Testis (tissue), 3 donors: Measurements from ENCODE around the gene RAB18. TPM values are rescaled to one million over a fixed set of nuclear protein-coding genes. Genes with fewer than 3 reads are reported as not detected.

Experiments used
- DNase-seq: peaks from one replicate; pipeline ENCODE4 v3.0.0-alpha.2; 2019
- H3K27ac ChIP-seq, 2 donors: fragments of 200-600 bp; sonication (generic); one replicate each; pipeline ENCODE4 v1.5.1; 2019
- H3K27me3 ChIP-seq: fragments of 200-600 bp; sonication (generic); one replicate; pipeline ENCODE4 v1.5.1; 2019
- H3K36me3 ChIP-seq: fragments of 200-600 bp; sonication (generic); one replicate; pipeline ENCODE4 v1.5.1; 2017; ENCODE audit warnings: low read depth; ENCODE audit errors: missing control alignments
- H3K4me1 ChIP-seq: fragments of 200-600 bp; sonication (generic); one replicate; pipeline ENCODE4 v1.5.1; 2019
- H3K4me3 ChIP-seq, 2 donors: fragments of 200-600 bp; sonication (generic); one replicate each; pipeline ENCODE4 v1.5.1; 2017 to 2019
- H3K9me3 ChIP-seq: fragments of 200-600 bp; sonication (generic); one replicate; pipeline ENCODE4 v1.5.1; 2017
- POLR2A ChIP-seq: fragments of 450-650 bp; IDR thresholded peaks from one replicate; pipeline ENCODE4 v1.6.1; 2017; ENCODE audit warnings: antibody characterized with exemption, mild to moderate bottlenecking, moderate library complexity
- WGBS, 2 donors: methylation state at CpG; one replicate each; pipeline ENCODE4 v1.1.5; 2018; 5-methylcytosine and 5-hydroxymethylcytosine counted together
- intact Hi-C: fragments of 100-400 bp; cut with DNase I; formaldehyde crosslinking; loops from one replicate; pipeline ENCODE4 v1.15.1; 2023; ENCODE audit warnings: low total_unique reads
- polyA plus RNA-seq: library from polyadenylated mRNA; stranded (reverse); fragments of 350-450 nt; fragmentation: Illumina TruSeq; extraction: RNeasy Lipid Tissue Mini Kit (QIAGEN cat#74804); gene quantifications from one replicate; pipeline ENCODE4 v1.2.3, GENCODE V29; 2014; ENCODE audit warnings: low read depth, low replicate concordance; ENCODE audit not compliant: insufficient read depth
- total RNA-seq, 2 donors: library from RNA; depleted of rRNA; stranded (reverse); fragments of >200 nt; gene quantifications; one replicate each; pipeline ENCODE4 v1.2.3, GENCODE V29; 2016
- TF ChIP-seq, protein P1 (sequence below), 3 experiments: fragments of 450-650 bp in 2 of 3; fragments of 200-600 bp in 1 of 3; sonication (generic) in 1 of 3; IDR thresholded peaks; one replicate each; pipeline ENCODE4 v1.5.1; 2016 to 2019; ENCODE audit warnings: antibody characterized with exemption in 3 of 3, mild to moderate bottlenecking in 2 of 3, moderate library complexity in 1 of 3

RAB18 gene
- total and polyA plus RNA-seq, 3 donors from 2014 or later: 51.6 to 99.8 (median 53.1) TPM

DNA sequence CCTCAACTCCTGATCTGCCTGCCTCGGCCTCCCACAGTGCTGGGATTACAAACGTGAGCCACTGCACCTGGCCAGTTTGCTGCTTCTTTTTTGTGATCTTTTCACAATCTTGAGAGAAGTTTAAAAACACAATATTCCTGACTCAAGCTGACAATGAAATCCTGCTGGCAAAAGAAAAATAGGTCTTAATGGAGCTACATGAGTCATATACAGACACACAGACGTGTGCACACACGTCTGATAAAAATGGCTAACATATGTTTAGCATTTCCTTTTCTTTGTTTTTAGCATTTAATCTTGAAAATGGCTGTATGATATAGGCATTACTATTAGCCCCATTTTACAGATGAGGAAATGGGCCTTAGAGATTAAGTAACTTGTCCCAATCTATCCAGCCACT lies 29.4 kb upstream of the RAB18 start:
- no peaks in the 10 kb centered on the region for H3K4me1 ChIP-seq
- no peak overlapping the region for H3K27ac ChIP-seq
- intact Hi-C loops: no loop called here
- no peak for DNase-seq
- H3K27me3 ChIP-seq: no peaks in the 10 kb centered on the region
- TF ChIP-seq, protein P1, sequence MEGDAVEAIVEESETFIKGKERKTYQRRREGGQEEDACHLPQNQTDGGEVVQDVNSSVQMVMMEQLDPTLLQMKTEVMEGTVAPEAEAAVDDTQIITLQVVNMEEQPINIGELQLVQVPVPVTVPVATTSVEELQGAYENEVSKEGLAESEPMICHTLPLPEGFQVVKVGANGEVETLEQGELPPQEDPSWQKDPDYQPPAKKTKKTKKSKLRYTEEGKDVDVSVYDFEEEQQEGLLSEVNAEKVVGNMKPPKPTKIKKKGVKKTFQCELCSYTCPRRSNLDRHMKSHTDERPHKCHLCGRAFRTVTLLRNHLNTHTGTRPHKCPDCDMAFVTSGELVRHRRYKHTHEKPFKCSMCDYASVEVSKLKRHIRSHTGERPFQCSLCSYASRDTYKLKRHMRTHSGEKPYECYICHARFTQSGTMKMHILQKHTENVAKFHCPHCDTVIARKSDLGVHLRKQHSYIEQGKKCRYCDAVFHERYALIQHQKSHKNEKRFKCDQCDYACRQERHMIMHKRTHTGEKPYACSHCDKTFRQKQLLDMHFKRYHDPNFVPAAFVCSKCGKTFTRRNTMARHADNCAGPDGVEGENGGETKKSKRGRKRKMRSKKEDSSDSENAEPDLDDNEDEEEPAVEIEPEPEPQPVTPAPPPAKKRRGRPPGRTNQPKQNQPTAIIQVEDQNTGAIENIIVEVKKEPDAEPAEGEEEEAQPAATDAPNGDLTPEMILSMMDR (IDR thresholded peaks at IDR 0.05): no peak
- no peak for TF ChIP-seq POLR2A
- H3K36me3 ChIP-seq: no peaks in the 10 kb centered on the region
- 77 to 78% methylated on average over 4 of the region's 4 CpGs for WGBS, 2 donors
- no peak overlapping the region for H3K4me3 ChIP-seq
- H3K9me3 ChIP-seq: no peaks in the 10 kb centered on the region

DNA sequence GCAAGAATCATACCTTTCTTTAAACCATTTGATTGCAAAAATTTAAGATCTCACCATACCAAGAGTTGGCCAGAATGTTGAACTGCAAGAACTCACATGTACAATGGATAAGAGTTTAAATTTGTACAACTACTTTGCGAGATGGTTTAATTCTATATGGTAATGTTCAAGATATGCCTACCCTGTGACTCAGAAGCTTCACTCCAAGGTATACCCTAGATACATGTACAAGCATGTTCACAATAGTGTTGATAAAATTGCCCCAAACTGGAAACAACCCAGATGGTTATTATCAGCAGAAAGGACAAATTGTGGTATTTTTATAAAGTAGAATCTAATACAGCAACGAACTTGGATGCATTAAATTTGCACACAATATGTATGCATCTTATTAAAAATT lies 25.1 kb upstream of the RAB18 start:
- Histone ChIP-seq H3K27ac (no peak overlapping the region), H3K36me3 (no peaks in the 10 kb centered on the region), H3K9me3 (no peaks in the 10 kb centered on the region), H3K4me1 (no peaks in the 10 kb centered on the region), H3K4me3 (no peak overlapping the region), H3K27me3 (no peaks in the 10 kb centered on the region)
- TF ChIP-seq, protein P1 (IDR thresholded peaks at IDR 0.05): no peak
- no peak for TF ChIP-seq POLR2A
- whole genome bisulfite sequencing, 2 donors: 70 to 71% methylated on average over 2 of the region's 2 CpGs
- intact Hi-C loops: no loop called here
- DNase-seq: no peak

GRCh38 chr10:27481486-27481885 lies 22.6 kb upstream of the RAB18 start:
- Histone ChIP-seq H3K4me1 (no peaks in the 10 kb centered on the region), H3K27me3 (no peaks in the 10 kb centered on the region), H3K27ac (no peak overlapping the region), H3K36me3 (no peaks in the 10 kb centered on the region), H3K9me3 (no peaks in the 10 kb centered on the region), H3K4me3 (no peak overlapping the region)
- 75 to 81% methylated on average over 1 of the region's 1 CpG for WGBS, 2 donors
- DNase-seq: no peak
- intact Hi-C loops: no loop called here
- TF ChIP-seq, protein P1 (IDR thresholded peaks at IDR 0.05): no peak
- TF ChIP-seq POLR2A: no peak

DNA sequence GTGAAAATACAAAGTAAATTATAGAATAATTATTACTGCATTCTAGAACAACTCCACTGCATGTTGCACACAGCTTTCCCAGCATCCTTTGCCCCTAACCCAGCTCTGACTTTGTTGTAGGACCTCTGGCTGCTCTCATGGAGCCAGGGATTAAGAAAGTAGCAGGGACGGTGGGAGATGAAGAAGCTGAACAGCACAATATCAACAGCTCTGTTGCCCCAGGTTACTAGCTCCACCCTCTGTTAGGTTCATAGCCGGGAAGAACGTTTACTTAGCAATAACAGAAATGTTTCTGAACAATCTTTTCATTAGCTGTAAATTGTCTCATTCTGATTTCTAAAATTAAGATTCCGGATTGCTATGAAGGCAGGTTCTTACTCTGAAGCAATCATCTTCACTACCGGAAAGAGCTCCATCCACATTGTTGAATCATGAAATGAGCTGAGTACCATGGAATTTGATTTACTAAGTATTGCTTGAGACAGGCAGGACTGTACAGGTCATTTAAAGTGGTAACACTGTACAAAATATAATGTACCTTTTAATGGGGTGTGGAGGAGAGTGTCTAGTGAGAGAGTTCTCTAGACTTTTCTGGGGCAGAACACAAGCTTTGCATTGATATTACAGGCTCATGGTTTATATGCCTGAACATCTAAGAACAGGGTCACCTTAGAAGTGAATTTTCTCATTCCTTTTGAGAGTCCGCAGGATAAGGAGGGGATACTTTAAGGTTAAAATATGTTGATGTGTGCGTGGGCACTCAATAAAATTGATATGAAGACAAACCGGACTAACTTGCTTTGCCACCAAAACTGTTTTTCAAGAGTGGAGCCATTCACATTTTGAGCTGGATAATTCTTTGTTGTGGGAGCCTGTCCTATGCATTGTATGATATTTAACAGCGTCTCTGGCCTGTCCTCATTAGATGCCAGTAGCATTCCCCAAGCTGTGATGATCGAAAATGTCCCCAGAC lies 20.8 kb upstream of the RAB18 start:
- intact Hi-C loops: no loop called here
- 62 to 65% methylated on average over 10 of the region's 10 CpGs for WGBS, 2 donors
- no peak for DNase-seq
- H3K27ac ChIP-seq: no peak overlapping the region
- no peak overlapping the region for H3K4me3 ChIP-seq
- H3K36me3 ChIP-seq: no peaks in the 10 kb centered on the region
- TF ChIP-seq, protein P1 (IDR thresholded peaks at IDR 0.05): no peak
- TF ChIP-seq POLR2A: no peak
- H3K27me3 ChIP-seq: no peaks in the 10 kb centered on the region
- H3K4me1 ChIP-seq: no peaks in the 10 kb centered on the region
- H3K9me3 ChIP-seq: no peaks in the 10 kb centered on the region
